ENCODE results near the gene TMCC1.

Gene TMCC1

GRCh38 chr3:129599073-129599472, 294.4 kb downstream of the TMCC1 start:
- H3K79me2 ChIP-seq (ENCODE audit: insufficient read depth, low read depth): no peaks in the 10 kb centered on the region; the same call in 1 of the 2 replicates
- TF ChIP-seq CTCF (conservative IDR thresholded peaks at IDR 0.05; ENCODE audit: low read depth, low read length): no peak
- H4K20me1 ChIP-seq (ENCODE audit: insufficient read depth): no peaks in the 10 kb centered on the region
- H2AFZ ChIP-seq (ENCODE audit: low read depth): no peak overlapping the region
- no peak overlapping the region for H3K4me3 ChIP-seq (IDR thresholded peaks at IDR 0.05; ENCODE audit: insufficient read depth, low read depth, low read length)
- no peaks in the 10 kb centered on the region for H3K27me3 ChIP-seq (ENCODE audit: insufficient read depth, low read depth)
- H3K27ac ChIP-seq: no peak overlapping the region
- H3K4me2 ChIP-seq: no peak overlapping the region
- no peaks in the 10 kb centered on the region for H3K4me1 ChIP-seq (ENCODE audit: low read depth, poor library complexity, severe bottlenecking)
- no peaks in the 10 kb centered on the region for H3K36me3 ChIP-seq (ENCODE audit: insufficient read depth)
- H3K9ac ChIP-seq: no peak overlapping the region

- Histone ChIP-seq H4K20me1 (ENCODE audit: insufficient read depth) (no peaks in the 10 kb centered on the region), H3K4me1 (ENCODE audit: low read depth, poor library complexity, severe bottlenecking) (no peaks in the 10 kb centered on the region), H3K4me3 (IDR thresholded peaks at IDR 0.05; ENCODE audit: insufficient read depth, low read depth, low read length) (no peak overlapping the region), H3K79me2 (ENCODE audit: insufficient read depth, low read depth) (no peaks in the 10 kb centered on the region; the same call in 1 of the 2 replicates), H3K27ac (no peak overlapping the region), H3K27me3 (ENCODE audit: insufficient read depth, low read depth) (no peaks in the 10 kb centered on the region), H3K4me2 (no peak overlapping the region), H2AFZ (ENCODE audit: low read depth) (no peak overlapping the region), H3K9ac (no peak overlapping the region), H3K36me3 (ENCODE audit: insufficient read depth) (no peaks in the 10 kb centered on the region)
- TF ChIP-seq CTCF (conservative IDR thresholded peaks at IDR 0.05; ENCODE audit: low read depth, low read length): no peak
Measured at GRCh38 chr3:129598484-129598883, 295.0 kb downstream of the TMCC1 start.

- Histone ChIP-seq H3K27me3 (ENCODE audit: insufficient read depth, low read depth) (no peaks in the 10 kb centered on the region), H3K4me2 (no peak overlapping the region), H3K27ac (no peak overlapping the region), H3K79me2 (ENCODE audit: insufficient read depth, low read depth) (no peaks in the 10 kb centered on the region; the same call in 1 of the 2 replicates), H3K9ac (no peak overlapping the region), H3K4me1 (ENCODE audit: low read depth, poor library complexity, severe bottlenecking) (no peaks in the 10 kb centered on the region), H2AFZ (ENCODE audit: low read depth) (no peak overlapping the region), H3K4me3 (IDR thresholded peaks at IDR 0.05; ENCODE audit: insufficient read depth, low read depth, low read length) (no peak overlapping the region), H3K36me3 (ENCODE audit: insufficient read depth) (no peaks in the 10 kb centered on the region), H4K20me1 (ENCODE audit: insufficient read depth) (no peaks in the 10 kb centered on the region)
- no peak for TF ChIP-seq CTCF (conservative IDR thresholded peaks at IDR 0.05; ENCODE audit: low read depth, low read length)
Measured at GRCh38 chr3:129598000-129598381, 295.5 kb downstream of the TMCC1 start.

Measured in KMS-11 (cell line).